Skeletal muscle satellite cell (primary cell): Measurements from ENCODE around the gene XCR1.
"Not testable (repeated sequence)": the region's sequence is repeated elsewhere in the genome, so short reads cannot be mapped to it uniquely, and the experiment has no call there.

Experiments used
- H3K27me3 ChIP-seq: 2 replicates; pipeline ENCODE4 v1.7.0; 2013; ENCODE audit warnings: low read length; ENCODE audit not compliant: control insufficient read depth, insufficient read depth
- H3K36me3 ChIP-seq: 2 replicates; pipeline ENCODE4 v1.7.0; 2013; ENCODE audit warnings: mild to moderate bottlenecking, control low read depth, low read length; ENCODE audit not compliant: insufficient read depth
- H3K4me1 ChIP-seq: 2 replicates; pipeline ENCODE4 v1.7.0; 2013; ENCODE audit warnings: low read length; ENCODE audit not compliant: control insufficient read depth, insufficient read depth
- H3K4me2 ChIP-seq: 2 replicates; pipeline ENCODE4 v1.7.0; 2013; ENCODE audit warnings: mild to moderate bottlenecking, low read length
- H3K4me3 ChIP-seq: 2 replicates; pipeline ENCODE4 v1.7.0; 2013; ENCODE audit warnings: low read length
- H3K9ac ChIP-seq: 2 replicates; pipeline ENCODE4 v1.7.0; 2013; ENCODE audit warnings: mild to moderate bottlenecking, low read depth, low read length, moderate library complexity
- H3K9me3 ChIP-seq: replicated peaks from 2 replicates; pipeline ENCODE4 v1.7.0; 2013; ENCODE audit warnings: mild to moderate bottlenecking, control low read depth, low read length

XCR1 gene

DNA sequence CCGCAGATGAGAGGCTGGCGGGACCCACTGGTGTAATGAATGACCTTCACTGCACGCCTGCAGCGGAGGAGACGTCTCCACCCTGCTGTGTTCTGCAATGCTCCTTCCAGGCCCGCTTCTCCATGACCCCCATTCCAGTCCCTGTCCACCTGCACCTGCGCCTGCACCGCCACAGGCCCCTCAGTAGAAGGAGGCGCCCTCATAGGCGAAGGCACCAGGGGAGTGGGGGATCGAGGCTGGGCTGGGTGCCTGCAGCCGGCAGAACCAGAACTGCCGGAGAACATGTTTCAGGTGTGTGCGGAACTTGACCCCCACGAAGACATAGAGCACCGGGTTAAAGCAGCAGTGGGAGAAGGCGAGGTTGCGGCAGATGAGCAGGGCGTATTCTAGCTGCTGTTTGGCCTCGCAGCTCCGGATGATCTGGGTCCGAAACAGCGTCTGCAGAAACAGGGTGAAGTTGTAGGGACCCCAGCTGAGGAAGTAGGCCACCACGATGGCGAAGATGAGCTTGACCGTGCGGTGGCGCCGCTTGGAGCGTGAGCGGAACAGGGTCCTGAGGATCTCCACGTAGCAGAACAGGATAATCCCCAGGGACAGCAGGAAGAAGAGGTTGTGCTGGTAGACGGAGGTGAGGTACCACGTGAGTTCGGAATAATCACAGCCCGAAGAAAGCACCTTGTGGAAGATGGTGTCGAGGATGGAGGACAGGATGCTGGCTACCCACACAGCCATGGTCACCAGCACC lies 6.3 kb downstream of the XCR1 start:
- peaks cover 52% of the 10 kb centered on the region for H3K27me3 ChIP-seq
- no peak overlapping the region for H3K4me2 ChIP-seq

DNA sequence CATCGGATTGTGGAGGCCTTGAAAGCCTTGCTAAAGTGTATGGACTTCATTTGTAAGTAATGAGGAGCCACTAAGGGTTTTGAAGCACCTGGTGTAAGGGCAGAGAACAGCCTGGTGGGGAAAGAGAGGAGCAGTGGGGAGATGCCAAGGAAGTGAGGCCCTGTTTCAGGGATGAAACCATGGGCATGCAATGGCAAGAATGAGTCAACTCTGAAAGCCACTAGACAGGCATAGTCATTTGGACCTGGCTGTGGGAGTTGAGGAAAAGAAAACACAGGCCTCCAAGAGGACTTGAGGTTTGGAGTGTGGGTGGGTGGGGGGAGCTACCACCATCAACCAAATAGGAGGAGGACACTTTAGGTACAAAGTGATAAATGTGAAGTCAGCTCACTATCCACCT lies 7.6 kb downstream of the XCR1 start:
- Histone ChIP-seq H3K9me3 (no peaks in the 10 kb centered on the region), H3K36me3 (no peaks in the 10 kb centered on the region), H3K27me3 (peaks cover 43% of the 10 kb centered on the region), H3K4me3 (no peak overlapping the region), H3K4me1 (no peaks in the 10 kb centered on the region), H3K4me2 (no peak overlapping the region), H3K9ac (no peak overlapping the region)

More for the DNA sequence above, 6.3 kb downstream of the XCR1 start:
- no peak overlapping the region for H3K4me3 ChIP-seq
- H3K9me3 ChIP-seq, result no peaks in the 10 kb centered on the region
- H3K36me3 ChIP-seq, result no peaks in the 10 kb centered on the region
- H3K4me1 ChIP-seq, result no peaks in the 10 kb centered on the region
- H3K9ac ChIP-seq, result no peak overlapping the region

DNA sequence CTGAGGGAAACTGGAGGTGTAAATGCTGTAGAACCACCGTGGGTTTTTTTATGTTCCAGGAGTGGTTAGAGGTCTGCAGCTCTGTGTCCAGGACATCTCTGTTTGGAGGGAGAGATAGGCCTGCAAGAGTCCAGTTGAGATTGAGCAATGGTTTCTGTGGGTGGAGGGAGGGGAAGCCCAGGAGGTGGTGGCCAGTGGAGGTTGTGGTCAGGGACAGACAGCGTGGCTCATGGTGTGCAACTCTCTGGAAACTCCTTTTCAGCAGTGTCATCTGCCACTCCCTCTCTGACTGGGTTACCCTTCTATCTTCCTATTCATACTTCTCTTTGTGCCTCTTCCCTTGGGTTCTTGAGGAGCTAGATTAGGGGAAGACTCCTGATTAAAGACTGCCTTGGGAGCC lies 9.6 kb downstream of the XCR1 start:
- H3K4me2 ChIP-seq, result no peak overlapping the region

DNA sequence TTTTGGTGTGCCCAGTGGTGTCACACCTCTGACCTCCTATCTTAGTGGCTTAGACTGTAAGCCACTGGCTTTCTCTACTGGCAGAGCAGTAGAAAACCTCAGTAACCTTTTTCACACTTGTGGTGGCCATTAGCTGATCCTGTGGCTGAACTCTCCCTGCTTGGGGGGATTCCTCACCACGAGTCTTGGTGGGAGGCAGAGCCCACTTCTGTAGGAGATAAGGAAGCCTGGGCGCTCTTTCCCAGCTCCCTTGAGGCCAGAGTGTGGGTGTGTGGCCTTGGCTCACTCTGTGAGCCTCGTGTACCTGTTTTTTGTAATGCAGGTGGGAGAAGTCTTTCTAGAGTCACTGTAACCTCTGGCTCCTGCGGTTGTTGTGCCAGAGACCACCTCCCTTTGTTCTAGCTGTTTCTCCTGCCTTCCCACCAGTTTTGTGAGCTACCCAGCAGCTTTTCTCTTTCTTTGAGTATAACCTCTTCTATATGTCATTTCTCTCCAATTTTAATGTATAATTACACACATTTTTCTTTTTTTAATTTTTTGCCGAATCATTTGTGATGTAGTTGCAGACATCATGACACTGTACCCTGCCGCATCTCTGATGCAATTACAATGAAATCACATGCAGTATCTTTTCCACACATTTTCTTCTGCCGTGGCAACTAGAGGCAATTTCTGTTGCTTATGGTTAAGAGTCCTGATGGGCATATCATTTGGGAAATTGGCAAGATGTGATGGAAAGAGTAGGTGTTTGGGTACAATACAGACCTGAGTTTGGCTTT lies 13.8 kb downstream of the XCR1 start:
- Histone ChIP-seq H3K4me3 (no peak overlapping the region), H3K4me2 (no peak overlapping the region), H3K4me1 (no peaks in the 10 kb centered on the region), H3K27me3 (peaks cover 29% of the 10 kb centered on the region), H3K9me3 (no peaks in the 10 kb centered on the region), H3K9ac (no peak overlapping the region), H3K36me3 (no peaks in the 10 kb centered on the region)

More for the DNA sequence above, 9.6 kb downstream of the XCR1 start:
- H3K4me1 ChIP-seq, result no peaks in the 10 kb centered on the region
- H3K4me3 ChIP-seq, result no peak overlapping the region
- no peaks in the 10 kb centered on the region for H3K36me3 ChIP-seq
- H3K9ac ChIP-seq, result no peak overlapping the region
- H3K27me3 ChIP-seq, result peaks cover 38% of the 10 kb centered on the region
- H3K9me3 ChIP-seq, result no peaks in the 10 kb centered on the region

DNA sequence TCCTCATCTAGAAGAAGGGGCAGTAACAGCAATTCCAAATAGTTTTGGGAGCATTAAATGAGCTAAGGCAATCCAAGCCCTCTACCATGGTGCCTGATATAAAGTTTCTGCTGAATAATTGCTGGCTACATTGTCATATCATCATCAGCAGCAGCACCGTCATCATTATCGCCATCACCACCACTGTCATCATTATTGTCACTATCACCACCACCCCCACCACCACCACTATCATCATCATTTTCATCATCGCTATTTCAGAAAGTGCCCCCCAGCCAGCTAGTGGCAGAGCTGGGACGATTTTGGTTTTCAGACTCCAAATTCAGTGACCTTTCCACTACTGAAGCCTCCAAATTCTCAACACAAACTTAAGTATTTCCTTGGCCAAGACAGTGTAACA lies 15.0 kb downstream of the XCR1 start:
- no peaks in the 10 kb centered on the region for H3K9me3 ChIP-seq
- no peak overlapping the region for H3K4me2 ChIP-seq
- H3K4me1 ChIP-seq, result no peaks in the 10 kb centered on the region
- H3K4me3 ChIP-seq, result no peak overlapping the region
- H3K27me3 ChIP-seq, result peaks cover 19% of the 10 kb centered on the region
- H3K9ac ChIP-seq, result no peak overlapping the region
- H3K36me3 ChIP-seq, result no peaks in the 10 kb centered on the region

DNA sequence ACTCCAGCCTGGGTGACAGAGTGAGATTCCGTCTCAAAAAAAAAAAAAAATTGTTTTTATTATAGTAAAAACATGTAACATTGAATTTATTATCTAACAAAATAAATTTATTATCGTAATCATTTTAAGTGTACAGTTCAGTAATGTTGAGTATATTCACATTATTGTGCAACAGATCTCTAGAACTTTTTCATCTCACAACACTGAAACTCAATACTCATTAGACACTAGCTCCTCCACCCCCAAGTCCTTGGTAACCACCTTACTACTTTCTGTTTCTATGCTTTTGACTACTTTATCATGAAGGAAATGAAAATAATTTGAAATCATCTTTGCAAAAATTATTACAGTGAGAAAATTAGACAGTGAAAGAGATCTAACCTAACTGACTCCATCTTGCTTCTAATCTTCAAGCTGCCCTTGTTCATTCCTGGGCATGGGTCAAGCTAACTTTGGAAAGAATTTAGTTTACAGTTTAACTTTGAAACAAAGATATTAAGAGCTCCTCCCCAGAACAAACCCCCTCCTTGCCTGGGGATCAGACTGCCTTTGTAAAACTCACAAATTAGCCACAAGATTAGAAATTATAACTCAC lies 16.7 kb downstream of the XCR1 start:
- Histone ChIP-seq H3K36me3 (no peaks in the 10 kb centered on the region), H3K4me2 (no peak overlapping the region), H3K9ac (no peak overlapping the region), H3K9me3 (no peaks in the 10 kb centered on the region), H3K27me3 (peaks cover 18% of the 10 kb centered on the region), H3K4me3 (no peak overlapping the region), H3K4me1 (peaks cover 11% of the 10 kb centered on the region)

DNA sequence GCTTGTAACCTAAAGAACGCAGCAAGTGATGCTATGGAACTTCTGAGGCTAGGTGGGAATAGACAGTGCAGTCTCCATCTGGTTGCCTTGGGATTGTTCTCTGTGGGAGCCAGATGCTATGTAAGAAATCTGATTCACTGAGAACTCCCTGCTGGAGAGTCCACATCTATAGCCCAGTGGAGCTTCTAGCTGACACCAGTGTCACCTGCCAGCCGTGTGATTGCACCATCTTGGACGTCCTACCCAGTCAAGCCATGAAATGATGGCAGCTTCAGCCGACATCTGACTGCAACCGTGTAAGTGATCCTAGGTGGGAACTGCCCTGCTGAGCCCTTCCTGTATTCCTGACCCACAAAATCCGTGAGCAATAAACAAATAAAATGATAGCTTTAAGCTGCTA lies 19.2 kb downstream of the XCR1 start:
- Histone ChIP-seq H3K36me3 (no peaks in the 10 kb centered on the region), H3K9ac (no peak overlapping the region), H3K4me1 (peaks cover 11% of the 10 kb centered on the region), H3K27me3 (peaks cover 7% of the 10 kb centered on the region), H3K4me2 (no peak overlapping the region), H3K9me3 (no peaks in the 10 kb centered on the region), H3K4me3 (no peak overlapping the region)

DNA sequence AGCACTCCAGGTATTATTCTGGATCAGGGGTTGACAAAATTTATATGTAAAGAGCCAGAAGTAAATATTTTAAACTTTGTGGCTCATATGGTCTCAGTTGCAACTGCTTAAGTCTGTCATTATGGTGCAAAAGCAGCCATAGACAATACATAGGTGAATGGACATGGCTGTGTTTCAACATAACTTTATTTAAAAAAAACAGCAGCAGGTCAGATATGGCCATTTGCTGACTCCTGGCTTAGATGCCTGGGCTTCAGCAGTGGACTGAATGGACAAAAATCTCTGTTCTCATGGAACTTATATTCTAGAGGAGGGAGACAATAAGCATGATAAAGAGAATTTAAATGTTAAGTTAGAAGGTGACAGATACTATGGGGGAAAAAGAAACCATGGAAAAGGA lies 20.0 kb downstream of the XCR1 start:
- H3K9ac ChIP-seq, result no peak overlapping the region
- peaks cover 5% of the 10 kb centered on the region for H3K27me3 ChIP-seq
- H3K9me3 ChIP-seq, result no peaks in the 10 kb centered on the region
- no peak overlapping the region for H3K4me2 ChIP-seq
- H3K36me3 ChIP-seq, result no peaks in the 10 kb centered on the region
- H3K4me3 ChIP-seq, result no peak overlapping the region
- H3K4me1 ChIP-seq, result peaks cover 11% of the 10 kb centered on the region

DNA sequence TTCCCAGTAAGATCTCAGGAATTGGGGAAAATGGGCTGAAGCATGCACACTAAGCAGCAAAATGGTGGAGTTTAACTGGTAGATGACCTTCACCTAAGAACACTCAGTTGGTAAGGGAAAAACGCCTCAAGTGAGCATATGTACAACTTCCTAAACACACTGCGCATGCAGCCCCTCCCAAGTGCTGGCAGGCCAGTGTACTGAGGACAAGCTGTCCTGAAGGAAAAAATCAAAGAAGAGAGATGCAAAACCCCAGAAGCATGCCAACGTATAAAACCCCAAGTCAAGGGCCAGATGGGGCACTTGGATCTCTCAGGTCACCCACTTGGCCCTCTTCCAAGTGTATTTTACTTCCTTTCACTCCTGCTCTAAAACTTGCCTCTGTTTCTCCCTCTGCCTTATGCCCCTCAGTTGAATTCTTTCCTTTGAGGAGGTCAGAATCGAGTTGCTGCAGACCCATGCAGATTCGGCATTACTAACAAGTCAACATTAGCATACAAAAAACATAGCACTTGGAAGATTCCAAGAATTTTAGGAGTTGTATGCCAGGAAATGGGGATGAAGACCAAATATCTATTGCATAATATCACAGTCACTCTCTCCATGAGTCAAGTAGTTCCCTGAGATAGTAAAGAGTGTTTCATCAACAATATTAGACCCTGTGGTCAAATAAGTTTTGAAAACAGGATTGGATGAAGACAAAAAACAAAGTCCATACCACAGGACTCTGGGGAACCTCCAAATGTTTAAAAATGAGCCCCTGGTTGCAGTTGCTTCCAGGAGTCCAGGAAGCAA lies 20.8 kb downstream of the XCR1 start:
- Histone ChIP-seq H3K4me1 (peaks cover 11% of the 10 kb centered on the region), H3K4me2 (peak overlapping the region; percentile 7), H3K9ac (no peak overlapping the region), H3K4me3 (no peak overlapping the region), H3K36me3 (no peaks in the 10 kb centered on the region), H3K9me3 (no peaks in the 10 kb centered on the region), H3K27me3 (peaks cover 5% of the 10 kb centered on the region)

DNA sequence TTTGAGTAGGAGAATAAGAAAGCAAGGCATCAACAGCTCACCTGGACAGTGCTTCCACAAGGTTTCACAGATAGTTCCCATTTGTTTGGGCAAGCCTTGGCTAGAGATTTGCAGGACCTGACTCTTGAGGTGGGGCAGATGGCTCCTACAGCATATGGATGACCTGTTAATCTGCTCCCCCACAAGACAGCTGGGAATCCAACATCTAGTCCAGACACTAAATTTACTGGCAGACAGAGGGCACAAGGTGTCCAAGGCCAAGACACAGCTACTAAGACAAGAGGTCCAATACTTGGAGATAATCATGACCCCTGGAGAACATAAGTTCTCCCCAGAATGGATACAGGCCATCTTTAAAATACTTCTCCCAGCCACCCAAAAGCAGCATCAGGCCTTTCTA lies 23.6 kb downstream of the XCR1 start:
- not testable (repeated sequence) for H3K4me2 ChIP-seq, H3K36me3 ChIP-seq, H3K9me3 ChIP-seq, H3K9ac ChIP-seq, H3K4me3 ChIP-seq
- Histone ChIP-seq H3K4me1 (peaks cover 11% of the 10 kb centered on the region), H3K27me3 (peaks cover 16% of the 10 kb centered on the region)

DNA sequence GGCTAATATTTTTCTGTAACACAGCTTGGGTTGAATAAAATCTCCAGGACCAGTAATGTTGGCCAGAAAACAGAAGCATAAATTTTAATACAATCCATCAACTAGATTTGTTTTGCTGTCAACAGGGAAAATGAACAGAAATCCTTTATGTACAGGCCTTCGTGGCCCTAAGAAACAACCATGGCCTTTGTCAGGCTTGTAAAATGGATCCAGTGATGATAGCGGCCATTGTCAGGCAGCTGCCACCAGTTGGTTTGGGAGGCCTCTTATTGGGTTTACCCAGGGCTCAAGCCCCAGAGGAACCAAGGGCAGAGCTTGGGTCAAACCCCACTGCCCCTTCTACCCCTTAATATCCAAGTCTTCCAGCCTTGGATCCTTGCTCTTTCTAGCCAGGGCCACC lies 26.1 kb downstream of the XCR1 start:
- peaks cover 2% of the 10 kb centered on the region for H3K4me1 ChIP-seq
- H3K27me3 ChIP-seq, result peaks cover 17% of the 10 kb centered on the region
- H3K9ac ChIP-seq, result no peak overlapping the region
- no peaks in the 10 kb centered on the region for H3K36me3 ChIP-seq
- H3K4me3 ChIP-seq, result no peak overlapping the region
- H3K4me2 ChIP-seq, result no peak overlapping the region
- no peaks in the 10 kb centered on the region for H3K9me3 ChIP-seq
